NCI-H146 treated with DMSO at 0.1 percent for 48 hours (cell line): ENCODE data around the gene DMPK.

Source experiments
- DNase-seq: peaks from one replicate; lab custom pipeline; 2025; ENCODE audit not compliant: unreplicated experiment; lab: John Stamatoyannopoulos, UW

Gene DMPK, protein sequence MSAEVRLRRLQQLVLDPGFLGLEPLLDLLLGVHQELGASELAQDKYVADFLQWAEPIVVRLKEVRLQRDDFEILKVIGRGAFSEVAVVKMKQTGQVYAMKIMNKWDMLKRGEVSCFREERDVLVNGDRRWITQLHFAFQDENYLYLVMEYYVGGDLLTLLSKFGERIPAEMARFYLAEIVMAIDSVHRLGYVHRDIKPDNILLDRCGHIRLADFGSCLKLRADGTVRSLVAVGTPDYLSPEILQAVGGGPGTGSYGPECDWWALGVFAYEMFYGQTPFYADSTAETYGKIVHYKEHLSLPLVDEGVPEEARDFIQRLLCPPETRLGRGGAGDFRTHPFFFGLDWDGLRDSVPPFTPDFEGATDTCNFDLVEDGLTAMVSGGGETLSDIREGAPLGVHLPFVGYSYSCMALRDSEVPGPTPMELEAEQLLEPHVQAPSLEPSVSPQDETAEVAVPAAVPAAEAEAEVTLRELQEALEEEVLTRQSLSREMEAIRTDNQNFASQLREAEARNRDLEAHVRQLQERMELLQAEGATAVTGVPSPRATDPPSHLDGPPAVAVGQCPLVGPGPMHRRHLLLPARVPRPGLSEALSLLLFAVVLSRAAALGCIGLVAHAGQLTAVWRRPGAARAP

DNA sequence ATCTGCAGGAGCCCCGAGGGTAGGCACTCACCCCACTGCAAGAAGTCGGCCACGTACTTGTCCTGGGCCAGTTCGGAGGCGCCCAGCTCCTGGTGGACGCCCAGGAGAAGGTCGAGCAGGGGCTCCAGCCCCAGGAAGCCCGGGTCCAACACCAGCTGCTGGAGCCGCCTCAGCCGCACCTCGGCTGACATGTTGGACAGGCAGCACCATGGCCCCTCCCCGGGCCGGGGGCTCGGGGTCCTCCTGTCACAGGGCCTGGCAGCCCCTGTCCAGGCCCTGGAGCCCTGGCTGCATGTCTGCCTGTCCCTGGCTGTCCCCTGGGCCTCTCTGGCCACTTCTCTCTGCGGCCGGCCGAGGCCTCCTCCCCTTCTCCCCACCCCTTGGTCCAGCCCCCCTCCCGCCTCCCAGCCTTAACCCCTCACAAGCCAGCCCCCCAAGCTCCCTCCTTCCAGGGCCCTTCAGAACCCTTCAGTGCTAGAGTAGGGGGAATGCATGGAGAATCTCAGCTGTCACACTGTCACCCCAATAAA, at the start of gene DMPK:
DMPK (minus strand) TSS at position 329 of the 530 bp plus-strand sequence; CDS start at position 191, 138 bp downstream.
- no peak for DNase-seq

DNA sequence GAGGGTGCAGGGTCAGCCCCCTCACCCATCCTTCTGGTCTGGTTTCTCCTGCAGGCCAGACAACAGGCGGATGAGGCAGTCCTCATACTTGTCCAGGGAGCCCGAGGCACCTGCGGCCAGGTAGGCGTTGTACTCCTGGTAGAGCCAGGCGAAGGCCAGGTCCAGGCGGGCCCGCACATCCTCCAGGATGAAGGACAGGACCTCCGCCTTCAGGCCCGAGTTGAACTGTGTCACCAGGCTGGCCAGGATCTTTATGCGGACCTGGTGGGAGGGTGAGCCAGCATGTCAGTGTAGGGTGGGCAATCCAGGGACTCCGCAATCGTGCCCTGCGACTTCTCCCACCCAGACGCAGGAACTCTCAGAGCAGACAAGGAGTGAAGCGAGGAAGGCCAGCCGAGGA, 46.7 kb upstream of the DMPK start:
- no peak for DNase-seq

DNA sequence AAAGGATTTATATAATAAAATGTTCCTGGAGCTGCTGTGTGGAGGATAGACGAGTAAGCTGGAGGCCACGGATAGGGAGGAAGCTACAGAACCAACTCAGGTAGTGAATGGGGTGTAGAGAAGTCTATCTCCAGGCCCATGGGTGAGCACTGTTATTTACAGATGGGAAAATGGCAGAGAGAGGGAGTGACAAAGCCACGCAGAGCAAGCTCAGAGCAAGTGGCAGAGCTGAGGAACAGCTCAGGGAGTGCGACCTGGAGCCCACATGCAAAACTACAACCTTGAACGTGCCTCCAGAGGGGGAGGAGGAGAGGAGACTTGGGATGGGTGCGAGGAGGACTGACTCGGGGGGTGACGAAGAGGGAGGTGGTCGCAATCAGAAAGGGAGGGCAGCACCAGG, 46.2 kb upstream of the DMPK start:
- no peak for DNase-seq

DNA sequence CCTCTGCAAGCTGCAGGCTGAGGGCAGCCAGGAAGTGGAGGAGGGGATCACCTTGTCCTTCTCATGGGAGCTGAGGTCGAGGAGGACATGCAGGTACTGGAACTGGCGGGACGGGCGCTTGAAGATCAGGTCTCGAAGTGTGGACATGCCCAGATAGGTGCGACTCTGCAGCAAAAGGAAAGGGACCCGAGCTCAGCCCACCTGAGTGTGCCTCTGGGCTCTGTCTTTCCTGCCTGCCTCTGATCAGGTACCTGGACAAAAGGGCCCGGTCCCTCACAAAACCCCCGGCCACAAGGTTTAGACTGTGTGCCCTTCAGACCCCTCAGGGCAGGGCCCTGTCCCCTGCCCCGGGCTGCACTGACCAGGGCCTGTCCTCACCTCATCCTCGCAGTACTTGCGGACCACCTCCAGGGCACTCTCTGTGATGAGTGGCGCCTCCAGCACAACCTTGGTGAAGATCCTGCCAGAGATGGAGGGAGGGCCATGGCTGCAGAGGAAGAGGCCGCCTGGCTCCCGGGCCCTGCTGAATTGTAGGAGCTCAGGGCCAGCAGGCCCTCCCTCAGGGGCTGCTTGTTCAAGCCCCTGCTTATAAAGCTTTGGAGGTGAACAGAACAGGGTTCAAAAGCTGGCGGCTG, 45.3 kb upstream of the DMPK start:
- DNase-seq: no peak

DNA sequence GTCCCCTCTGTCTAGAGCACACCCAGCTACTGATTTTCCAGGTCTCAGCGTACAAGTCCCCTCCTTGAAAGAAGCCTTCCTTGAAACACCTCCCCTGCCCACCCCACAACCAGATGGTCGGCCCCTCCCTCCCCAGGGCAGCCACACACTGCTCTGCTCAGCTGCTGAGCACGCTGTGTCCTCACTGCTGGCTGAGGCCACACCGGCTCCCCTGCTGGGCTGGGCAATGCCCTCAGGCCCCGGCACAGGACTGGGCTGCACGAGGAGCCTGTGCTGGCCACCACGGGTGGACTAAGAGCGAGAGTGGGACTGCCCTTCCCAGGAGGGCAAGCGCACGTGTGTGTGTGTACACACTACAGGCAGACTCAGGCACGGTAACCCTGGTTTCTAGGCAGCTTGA, 44.6 kb upstream of the DMPK start:
- DNase-seq: no peak

DNA sequence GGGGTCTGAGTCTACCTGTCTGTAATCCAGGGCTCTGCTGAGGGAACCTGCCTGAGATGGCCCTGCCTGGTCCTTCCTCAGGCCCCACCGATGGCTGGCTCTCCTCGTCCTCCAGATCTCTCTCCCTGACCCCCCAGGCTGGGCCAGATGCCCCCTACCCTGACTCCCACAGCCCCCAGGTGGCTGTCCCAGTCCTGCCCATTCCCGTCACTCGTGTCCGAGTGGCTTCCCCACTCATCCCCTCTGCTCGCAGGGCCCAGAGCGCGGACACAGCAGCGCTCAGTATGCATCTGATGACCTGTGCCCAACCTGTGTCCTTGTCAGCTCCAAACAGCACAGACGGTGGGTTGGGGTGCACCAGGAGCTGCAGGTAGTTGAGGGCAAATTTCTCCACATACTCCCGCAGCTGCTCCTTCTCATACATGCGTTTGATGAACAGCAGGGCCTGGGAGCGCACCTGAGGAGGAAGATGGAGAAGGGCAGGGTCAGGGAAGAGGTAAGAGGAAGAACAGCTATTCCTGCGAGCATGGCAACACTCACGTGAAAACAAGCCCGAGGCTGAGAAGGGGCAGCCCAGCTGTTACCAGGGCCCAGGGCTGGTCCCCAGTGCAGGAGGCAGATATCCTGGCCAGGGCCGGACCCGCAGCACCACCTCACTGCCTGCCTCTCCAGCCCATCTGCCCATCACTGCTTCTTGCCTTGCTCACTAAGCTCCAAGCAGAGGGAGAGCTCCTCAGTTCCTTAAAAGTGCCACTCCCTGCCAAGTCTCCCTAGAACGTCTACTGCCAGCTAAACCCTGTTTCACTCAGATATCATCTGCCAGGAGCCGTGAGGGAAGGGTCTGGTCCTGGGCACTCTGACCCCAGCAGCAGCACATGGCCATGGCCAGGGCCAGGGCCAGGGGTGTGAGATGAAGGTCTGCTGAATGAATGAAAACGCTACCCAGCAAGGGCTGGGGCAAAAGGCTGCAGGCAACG, 43.9 kb upstream of the DMPK start:
- DNase-seq: no peak

DNA sequence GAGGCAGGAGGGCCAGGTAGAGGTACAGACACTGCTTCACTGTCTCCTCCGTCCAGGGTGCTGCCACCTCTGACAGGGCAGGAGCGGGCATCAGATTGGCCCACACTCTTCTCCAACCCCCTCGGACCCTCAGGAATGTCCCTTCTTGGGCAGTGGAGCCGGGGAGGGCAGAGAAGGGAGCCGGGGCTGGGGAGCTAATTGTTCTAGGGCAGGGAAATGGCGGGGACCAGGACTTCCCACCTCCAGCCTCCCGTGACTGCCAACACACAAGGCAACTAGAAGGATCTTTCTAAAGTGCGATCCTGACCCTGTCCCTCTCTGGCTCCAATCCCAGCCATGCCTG, 42.9 kb upstream of the DMPK start:
- DNase-seq: no peak

DNA sequence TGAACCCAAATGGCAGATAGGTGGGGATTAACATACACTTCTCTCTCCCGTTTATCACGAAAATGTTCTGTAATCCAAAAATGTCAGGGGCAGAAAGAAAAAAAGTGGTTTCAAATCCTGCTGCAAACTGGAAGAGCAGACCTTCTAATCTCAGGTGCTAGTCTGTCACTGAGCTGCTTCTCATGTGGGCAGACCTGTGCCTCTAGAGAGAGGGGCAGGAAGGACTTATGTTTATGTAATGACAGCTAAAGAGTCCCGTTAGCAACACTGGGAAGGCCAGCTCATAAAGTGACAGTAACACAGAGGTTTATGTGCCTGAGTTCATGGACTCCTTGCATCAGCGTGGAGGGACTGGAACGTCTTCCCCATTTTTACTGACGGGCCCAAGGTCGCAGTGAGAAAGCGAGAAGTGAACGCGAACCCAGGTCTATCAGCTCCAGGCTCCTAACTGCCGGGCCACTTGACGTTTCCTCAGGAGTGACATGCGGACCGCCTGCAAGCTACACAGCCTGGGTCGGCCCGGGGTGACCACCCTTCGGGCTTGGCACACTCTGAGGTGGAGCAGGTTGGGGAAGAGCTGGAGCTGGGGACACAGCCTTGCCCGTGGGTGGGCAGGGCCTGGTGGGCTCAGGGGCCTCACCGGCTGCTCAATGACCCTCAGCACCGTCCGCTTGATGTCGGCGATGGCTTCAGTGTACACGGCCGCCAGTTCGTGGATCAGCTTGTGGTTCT, 42.4 kb upstream of the DMPK start:
- no peak for DNase-seq

DNA sequence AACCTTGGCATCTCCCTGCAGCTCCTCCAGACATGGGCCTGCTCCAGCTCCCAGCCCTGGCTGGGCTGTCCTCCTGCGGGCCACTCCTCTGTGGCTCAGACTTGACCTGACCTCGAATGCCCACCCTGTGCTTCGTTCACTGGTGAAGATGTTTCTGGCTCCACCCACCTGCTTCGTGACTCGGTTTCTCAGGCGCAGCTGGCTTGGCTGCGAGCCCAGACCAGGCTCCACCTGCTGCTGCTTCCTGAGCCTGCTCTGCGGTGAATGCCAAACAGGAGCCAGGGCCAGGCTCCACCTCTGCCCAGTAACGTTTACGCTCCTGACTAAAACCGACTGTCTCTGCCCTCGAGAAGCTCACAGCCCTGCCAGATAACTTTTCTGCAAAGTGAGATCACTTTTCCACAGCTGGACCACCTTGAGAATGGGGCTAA, 41.8 kb upstream of the DMPK start:
- DNase-seq: no peak

DNA sequence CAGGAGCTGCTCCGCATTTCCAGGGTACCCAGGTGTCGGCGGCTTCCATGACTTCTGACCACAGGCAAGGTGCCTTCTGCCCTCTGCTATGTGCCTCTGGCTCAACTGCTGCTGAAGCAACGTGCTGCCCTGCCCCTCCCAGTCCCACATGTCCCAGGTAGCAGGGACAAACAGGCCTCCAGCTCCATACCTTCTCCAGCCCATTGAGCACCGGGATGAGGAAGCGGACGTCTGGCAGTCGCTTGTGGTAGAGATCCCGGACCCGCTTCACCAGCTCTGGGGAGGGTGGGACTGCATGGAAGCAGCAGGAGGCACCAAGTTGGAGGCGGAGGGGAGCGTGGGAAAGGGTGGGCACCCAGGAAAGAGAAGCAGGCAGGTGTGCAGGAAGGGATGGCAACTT, 40.9 kb upstream of the DMPK start:
- no peak for DNase-seq

DNA sequence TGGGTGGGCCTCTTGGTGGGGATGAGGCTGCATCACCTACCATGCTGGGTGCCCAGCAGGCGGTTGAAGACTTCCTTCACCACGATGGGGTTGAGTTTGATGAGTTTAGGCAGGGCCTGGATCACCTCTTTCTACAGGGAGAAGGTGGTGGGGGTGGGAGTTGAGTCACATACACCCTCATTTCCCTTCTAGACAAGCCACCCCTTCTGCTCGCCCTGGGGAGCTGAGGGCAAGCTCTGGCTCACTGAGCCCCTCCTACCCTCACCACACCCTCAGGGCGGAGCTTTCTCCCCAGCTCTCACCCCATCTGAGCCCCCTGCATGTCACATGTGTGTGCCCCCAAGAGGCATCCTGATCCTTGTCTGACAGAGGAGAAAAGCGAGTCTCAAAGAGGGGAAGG, 40.4 kb upstream of the DMPK start:
- no peak for DNase-seq

DNA sequence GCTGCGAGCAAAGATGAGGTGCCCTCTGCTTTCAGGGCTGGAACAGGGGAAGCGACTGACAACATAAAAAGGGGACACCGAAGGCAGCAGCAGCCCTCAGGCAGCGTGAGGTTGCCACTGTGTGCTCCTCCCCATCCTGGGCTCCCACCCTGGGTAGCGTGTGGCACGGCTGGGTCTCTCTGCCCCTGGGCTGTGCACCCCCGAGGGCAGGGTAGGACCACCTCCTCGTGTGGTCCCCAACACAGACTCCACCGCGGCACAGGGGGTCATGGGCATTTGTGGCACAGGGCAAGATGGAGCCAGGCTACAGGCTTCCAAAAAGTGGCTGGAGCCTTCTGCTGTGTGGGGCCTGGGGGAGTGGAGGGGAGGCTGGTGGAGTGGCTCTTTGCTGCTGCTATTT, 39.3 kb upstream of the DMPK start:
- DNase-seq: no peak

DNA sequence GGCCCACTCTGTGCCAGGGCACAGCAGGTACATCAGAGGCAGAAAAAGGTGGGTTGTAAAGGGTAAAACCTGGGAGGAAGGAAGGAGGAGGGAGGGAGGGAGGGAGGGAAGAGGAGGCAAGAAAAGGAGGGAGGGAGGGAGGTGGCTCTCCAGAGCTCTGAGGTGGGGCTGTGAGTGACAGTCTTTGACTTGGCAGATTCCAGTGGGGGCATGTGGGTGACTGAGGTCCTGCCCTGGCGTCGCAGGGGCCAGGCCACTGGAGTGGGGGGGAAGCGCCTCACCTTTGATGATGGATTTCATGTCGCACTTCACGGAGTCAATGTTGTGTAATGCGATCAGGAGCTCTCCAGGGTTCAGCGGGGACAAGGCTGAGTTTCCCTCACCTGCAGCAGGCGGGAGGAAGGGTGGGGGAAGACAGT, 38.8 kb upstream of the DMPK start:
- DNase-seq: no peak

DNA sequence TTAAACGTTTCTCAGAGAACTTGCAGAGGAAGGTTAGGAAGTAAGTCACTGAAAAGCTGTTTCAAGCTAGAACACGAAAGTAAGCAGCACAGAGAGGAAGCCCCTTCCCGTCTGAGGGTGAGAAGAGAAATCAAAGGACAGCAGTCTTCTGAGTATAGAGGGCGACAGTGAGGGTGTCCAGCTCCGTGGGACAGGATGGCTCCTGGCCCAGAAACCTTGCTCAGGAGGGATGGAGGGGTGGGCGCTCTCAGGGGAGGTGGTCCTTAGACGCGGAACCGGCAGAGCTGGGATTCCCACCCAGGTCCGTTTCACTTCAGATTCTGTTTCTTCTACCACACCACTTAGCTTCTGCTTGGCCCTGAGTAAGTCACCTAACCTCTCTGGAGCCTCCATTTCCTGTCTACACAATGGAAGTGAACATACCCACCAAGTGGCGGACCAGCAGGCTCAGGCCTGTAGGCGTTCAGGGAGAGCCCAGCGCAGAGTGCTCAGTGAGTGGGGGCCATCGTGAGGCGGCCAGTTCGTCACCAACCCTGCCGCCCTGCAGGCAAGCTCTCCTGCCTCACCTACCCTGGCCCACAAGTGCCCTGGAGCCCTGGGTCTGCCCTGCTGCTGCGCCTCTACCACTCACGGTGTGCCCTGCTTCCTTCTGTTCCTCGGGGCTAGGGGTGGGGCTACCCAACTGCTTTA, 38.3 kb upstream of the DMPK start:
- DNase-seq: no peak

DNA sequence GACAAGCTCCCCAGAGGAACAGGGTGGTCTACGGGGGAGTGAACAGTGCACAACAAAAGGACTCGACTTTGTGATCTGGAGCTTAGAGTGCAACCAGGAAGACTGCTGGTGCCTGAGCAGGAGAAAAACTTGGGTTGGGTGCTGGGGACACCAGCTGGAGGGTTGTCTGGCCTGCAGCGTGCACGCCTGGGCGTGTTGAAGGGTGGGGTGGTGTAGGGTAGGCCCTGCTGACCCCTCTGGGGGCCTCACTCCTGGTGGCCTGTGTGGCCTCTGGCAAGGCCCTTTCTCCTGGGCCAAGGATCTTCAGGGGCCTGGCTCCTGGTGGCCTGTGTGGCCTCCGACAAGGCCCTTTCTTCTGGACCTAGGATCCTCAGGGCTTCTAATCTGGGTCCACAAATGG, 37.5 kb upstream of the DMPK start:
- DNase-seq: no peak

DNA sequence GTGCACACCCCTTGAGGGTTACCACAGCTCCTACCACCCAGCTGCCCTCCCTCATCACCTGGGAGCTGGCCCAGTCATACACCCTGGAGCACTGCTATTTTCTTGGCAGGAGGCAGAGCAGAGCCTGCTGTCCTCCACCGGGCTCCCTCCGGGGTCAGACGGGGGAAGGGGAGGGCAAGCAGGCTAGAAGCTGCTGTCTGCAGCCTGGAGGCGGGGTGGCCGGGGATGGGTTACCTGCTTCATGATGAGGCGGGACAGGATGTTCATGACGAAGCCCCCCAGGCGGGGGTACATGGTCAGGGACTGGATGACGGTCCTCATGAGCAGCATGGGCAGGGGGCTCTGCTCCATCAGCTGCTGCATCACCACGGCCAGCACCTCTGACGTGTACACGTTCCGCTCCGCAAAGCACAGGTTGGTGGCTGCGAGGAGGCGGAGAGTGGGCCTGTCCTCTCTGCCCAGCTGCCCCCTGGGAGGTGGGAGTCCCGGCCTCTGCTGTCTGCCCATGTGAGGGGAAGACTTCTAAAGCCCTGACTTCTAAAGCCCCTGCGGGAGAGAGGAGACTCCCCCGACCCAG, 35.5 kb upstream of the DMPK start:
- no peak for DNase-seq

DNA sequence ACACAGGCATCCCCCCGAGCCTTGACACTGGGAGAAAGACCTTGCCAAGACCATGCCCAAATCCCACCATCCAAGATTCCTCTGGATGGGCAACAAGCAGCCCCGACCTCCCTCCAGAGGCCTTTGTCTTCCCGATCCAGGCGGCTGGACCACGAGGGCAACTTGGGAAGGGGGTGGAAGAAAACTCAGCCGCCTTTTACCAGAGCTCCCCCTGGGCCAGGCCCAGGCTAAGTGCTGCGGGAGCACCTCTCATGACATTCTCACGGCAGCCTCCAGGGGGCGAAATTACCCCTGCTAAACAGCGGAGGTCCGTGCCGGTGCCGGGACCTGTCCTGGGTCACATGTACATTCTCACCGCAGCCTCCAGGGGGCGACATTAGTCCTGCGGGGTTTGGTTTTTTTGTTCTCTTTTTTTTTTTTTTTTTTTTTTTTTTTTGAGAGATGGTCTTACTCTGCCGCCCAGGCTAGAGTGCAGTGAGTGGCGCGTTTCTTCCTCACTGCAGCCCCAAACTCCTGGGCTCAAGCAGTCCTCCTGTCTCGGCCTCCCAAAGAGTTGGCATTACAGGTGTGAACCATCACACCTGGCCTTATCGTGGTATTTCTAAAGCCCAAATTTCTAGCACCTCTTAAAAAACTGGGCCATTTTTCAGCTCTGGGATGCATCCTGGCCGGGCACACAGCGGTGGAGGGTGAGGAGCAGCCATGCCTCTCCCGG, 34.9 kb upstream of the DMPK start:
- DNase-seq: peak; percentile 74

DNA sequence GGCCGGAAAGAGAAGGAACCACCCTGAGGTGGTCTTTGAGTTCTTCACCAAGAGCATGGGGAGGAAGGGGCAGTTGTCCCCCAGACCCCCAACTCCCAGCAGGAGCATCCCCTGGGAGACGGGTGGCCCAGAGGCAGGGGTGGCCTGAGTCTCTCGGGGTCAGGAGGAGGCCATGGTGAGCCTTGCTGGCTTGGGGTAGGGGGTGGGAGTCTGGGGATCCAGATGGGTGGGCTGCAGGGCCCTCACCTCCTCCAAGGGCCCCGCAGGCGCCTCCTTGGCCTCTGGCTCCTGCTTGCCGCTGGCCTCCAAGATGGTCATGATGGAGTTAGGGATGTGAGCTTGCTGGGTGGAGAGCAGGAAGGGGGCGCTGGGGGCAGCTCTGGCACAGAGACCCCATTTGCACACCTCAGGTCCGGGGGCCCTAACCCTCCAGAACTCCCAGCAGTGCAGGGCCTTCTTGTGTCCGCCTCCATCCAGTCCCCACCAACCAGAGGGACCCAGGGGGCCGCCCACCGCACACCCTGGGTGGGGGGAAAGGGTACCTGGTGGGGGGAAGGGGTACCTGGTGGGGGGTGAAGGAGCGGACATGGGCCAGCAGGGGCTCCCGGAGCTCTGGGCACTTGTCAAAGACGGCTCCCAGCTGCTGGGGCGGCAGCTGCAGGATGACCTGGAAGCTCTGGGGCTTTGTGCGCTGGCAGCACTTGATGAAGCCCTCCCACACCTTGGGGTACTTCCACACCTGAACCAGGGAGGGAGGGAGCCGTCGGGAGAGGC, 34.1 kb upstream of the DMPK start:
- no peak for DNase-seq
